CD8-positive, alpha-beta memory T cell (primary cell): ENCODE measurements around the gene DISP2. TPM values are rescaled to one million over a fixed set of nuclear protein-coding genes. Genes with fewer than 3 reads are reported as not detected.

Source experiments
- CTCF ChIA-PET: fragments of 350-600 bp; sonication (Branson Sonifier 250); formaldehyde crosslinking; loops from one replicate; lab custom pipeline; 2021; ENCODE audit warnings: antibody characterized with exemption; lab: Charles Lee
- POLR2A ChIA-PET: fragments of 350-600 bp; sonication (Branson Sonifier 250); formaldehyde crosslinking; loops from one replicate; lab custom pipeline; 2021; ENCODE audit warnings: antibody characterized with exemption; lab: Charles Lee
- DNase-seq, 5 donors: peaks; one replicate each; pipeline versions ENCODE4 v3.0.0 to v3.0.0-alpha.2; 2020 to 2022; ENCODE audit warnings: mixed read lengths in 1 of 5
- H3K27ac ChIP-seq: one replicate; pipeline ENCODE4 v1.7.0; 2013; ENCODE audit warnings: low read depth, mild to moderate bottlenecking, low read length, moderate library complexity
- H3K27me3 ChIP-seq: 2 replicates; pipeline ENCODE4 v1.7.0; 2013; ENCODE audit warnings: low read length, mild to moderate bottlenecking; ENCODE audit not compliant: insufficient read depth, poor library complexity, severe bottlenecking
- H3K36me3 ChIP-seq: 2 replicates; pipeline ENCODE4 v1.7.0; 2013; ENCODE audit warnings: mild to moderate bottlenecking, low read length, moderate library complexity; ENCODE audit not compliant: insufficient read depth
- H3K4me1 ChIP-seq: 2 replicates; pipeline ENCODE4 v1.7.0; 2013; ENCODE audit warnings: mild to moderate bottlenecking, low read length, moderate library complexity; ENCODE audit not compliant: insufficient read depth
- H3K4me3 ChIP-seq: 2 replicates; pipeline ENCODE4 v1.7.0; 2013; ENCODE audit warnings: mild to moderate bottlenecking, low read length
- H3K9me3 ChIP-seq: 2 replicates; pipeline ENCODE4 v1.7.0; 2013; ENCODE audit warnings: mild to moderate bottlenecking, low read length
- H3K27ac Mint-ChIP-seq, 8 donors: one replicate each; pipeline ENCODE4 v1.8.0; 2020 to 2021; ENCODE audit warnings: mixed read lengths in 8 of 8, mild to moderate bottlenecking in 6 of 8, inconsistent platforms in 3 of 8, moderate library complexity in 3 of 8
- H3K27me3 Mint-ChIP-seq, 2 donors: one replicate each; pipeline ENCODE4 v1.8.0; 2020 to 2021; ENCODE audit warnings: mixed read lengths in 2 of 2, mild to moderate bottlenecking in 1 of 2, moderate library complexity in 1 of 2
- H3K36me3 Mint-ChIP-seq, 3 donors: one replicate each; pipeline ENCODE4 v1.8.0; 2020 to 2021; ENCODE audit warnings: mixed read lengths in 3 of 3, inconsistent platforms in 1 of 3, mild to moderate bottlenecking in 1 of 3
- H3K4me1 Mint-ChIP-seq, 3 donors: one replicate each; pipeline ENCODE4 v1.8.0; 2020 to 2021; ENCODE audit warnings: mixed read lengths in 3 of 3, inconsistent platforms in 1 of 3, mild to moderate bottlenecking in 1 of 3
- H3K4me3 Mint-ChIP-seq, 7 donors: one replicate each; pipeline ENCODE4 v1.8.0; 2020 to 2021; ENCODE audit warnings: mixed read lengths in 7 of 7, mild to moderate bottlenecking in 6 of 7, moderate library complexity in 4 of 7, inconsistent platforms in 2 of 7
- H3K9me3 Mint-ChIP-seq, 5 donors: one replicate each; pipeline ENCODE4 v1.8.0; 2020 to 2022; ENCODE audit warnings: mixed read lengths in 5 of 5, mild to moderate bottlenecking in 3 of 5, moderate library complexity in 2 of 5, inconsistent platforms in 1 of 5
- polyA plus RNA-seq: library from polyadenylated mRNA; unstranded; fragments of 300-500 nt; fragmentation: Illumina TruSeq; gene quantifications from one replicate; pipeline ENCODE4 v1.2.3, GENCODE V29; 2021
- total RNA-seq, 2 experiments: library from RNA; stranded (reverse); gene quantifications; one replicate each; pipeline ENCODE4 v1.2.3, GENCODE V29; 2021

The DISP2 gene
- total and polyA plus RNA-seq, 3 experiments from 2014 or later: 0.18 to 1.1 (median 1.1) TPM

DNA sequence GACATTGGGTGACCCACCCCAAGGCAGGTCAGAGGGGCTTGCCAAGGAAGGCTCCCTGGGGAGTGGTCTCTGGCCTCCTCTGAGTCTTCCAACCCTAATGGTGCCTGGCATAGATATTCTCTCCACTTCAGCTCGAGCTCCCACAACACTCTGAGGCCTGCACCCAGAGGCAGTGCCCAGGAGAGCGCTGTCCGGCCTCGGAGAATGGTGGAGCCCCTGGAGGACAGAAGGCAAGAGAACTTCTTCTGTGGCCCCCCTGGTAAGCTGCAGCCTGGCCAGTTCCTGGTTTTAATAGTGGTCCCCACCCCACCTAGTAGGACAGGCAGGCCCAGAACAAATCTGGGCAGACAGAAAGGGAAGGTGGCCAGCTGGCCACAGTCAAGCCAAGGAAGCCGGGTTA lies 7.0 kb downstream of the DISP2 start:
- no peak for DNase-seq
- peaks cover 29% of the 10 kb centered on the region for H3K4me1 ChIP-seq
- no peak overlapping the region for H3K27ac ChIP-seq
- peak overlapping the region in 1 of 8 donors; percentile 20 for H3K27ac Mint-ChIP-seq
- H3K9me3 Mint-ChIP-seq: no peaks in the 10 kb centered on the region
- H3K27me3 ChIP-seq: no peaks in the 10 kb centered on the region
- no peaks in the 10 kb centered on the region for H3K36me3 ChIP-seq
- peaks cover 27 to 40% (median 38%) of the 10 kb centered on the region in 3 donors for H3K4me1 Mint-ChIP-seq
- ChIA-PET CTCF (interaction anchor here (0.5 to 2.2 kb wide), 6 partner anchors 17 to 86 kb away, joined by 3 to 15 read pairs (median 4); partner anchors contain the start of gene KNSTRN), POLR2A (no interaction called here)
- H3K4me3 Mint-ChIP-seq: peak overlapping the region in 2 of 7 donors; percentile 17 to 54
- H3K36me3 Mint-ChIP-seq: peaks cover 0 to 5% (median 5%) of the 10 kb centered on the region in 3 donors
- no peak overlapping the region for H3K4me3 ChIP-seq
- H3K9me3 ChIP-seq: no peaks in the 10 kb centered on the region
- H3K27me3 Mint-ChIP-seq: no peaks in the 10 kb centered on the region

DNA sequence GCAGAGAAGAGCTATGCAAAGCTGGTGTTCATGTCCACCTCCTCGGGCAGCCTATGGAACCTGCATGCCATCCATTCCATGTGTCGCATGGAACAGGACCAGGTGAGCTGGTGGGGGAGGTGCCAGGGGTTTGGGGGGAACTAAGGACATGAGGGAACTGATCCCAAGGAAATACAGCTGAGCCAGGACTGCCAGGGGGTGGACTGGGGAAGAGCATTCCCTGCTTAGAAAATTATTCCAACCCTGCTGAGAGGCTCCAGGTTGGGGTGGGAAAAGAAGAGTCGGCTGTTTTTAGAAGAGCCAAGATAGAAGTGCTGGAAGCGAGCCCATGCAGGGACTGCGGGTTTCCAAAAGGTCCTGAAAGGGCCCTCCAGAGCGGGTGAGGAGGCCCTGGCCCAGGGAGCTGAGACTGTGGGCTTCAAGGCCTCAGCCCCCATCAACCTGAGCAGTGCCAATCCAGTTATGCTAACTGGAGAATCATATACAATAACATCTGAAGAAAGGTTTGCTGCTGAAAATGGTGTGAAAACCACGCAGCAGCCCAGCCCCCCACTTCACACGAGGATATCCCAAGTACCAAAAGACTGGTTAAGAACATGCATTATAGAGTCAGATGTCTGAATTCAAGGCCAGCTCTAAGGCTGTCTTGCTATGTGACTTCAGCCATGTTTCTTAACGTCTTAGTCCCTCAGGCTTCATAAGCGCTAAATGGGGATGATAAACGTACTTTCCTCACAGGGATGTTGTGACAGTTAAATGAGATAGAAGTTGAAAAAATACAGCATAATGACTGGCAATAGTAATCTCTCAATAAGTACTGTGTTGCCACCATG lies 7.8 kb downstream of the DISP2 start:
- peaks cover 27 to 40% (median 38%) of the 10 kb centered on the region in 3 donors for H3K4me1 Mint-ChIP-seq
- Histone ChIP-seq H3K4me1 (peaks cover 29% of the 10 kb centered on the region), H3K9me3 (no peaks in the 10 kb centered on the region), H3K4me3 (no peak overlapping the region), H3K36me3 (no peaks in the 10 kb centered on the region), H3K27ac (no peak overlapping the region), H3K27me3 (no peaks in the 10 kb centered on the region)
- H3K4me3 Mint-ChIP-seq: peak overlapping the region in 4 of 7 donors; percentile 27 to 46 (median 39)
- peak overlapping the region in 3 of 8 donors; percentile 27 to 60 (median 58) for H3K27ac Mint-ChIP-seq
- ChIA-PET CTCF (interaction anchor here (0.5 to 2.2 kb wide), 7 partner anchors 16 to 87 kb away, joined by 3 to 15 read pairs (median 3); partner anchors contain the start of genes INAFM2 and KNSTRN), POLR2A (no interaction called here)
- H3K27me3 Mint-ChIP-seq: no peaks in the 10 kb centered on the region
- H3K36me3 Mint-ChIP-seq: peaks cover 0 to 5% (median 5%) of the 10 kb centered on the region in 3 donors
- H3K9me3 Mint-ChIP-seq: no peaks in the 10 kb centered on the region
- DNase-seq: no peak

DNA sequence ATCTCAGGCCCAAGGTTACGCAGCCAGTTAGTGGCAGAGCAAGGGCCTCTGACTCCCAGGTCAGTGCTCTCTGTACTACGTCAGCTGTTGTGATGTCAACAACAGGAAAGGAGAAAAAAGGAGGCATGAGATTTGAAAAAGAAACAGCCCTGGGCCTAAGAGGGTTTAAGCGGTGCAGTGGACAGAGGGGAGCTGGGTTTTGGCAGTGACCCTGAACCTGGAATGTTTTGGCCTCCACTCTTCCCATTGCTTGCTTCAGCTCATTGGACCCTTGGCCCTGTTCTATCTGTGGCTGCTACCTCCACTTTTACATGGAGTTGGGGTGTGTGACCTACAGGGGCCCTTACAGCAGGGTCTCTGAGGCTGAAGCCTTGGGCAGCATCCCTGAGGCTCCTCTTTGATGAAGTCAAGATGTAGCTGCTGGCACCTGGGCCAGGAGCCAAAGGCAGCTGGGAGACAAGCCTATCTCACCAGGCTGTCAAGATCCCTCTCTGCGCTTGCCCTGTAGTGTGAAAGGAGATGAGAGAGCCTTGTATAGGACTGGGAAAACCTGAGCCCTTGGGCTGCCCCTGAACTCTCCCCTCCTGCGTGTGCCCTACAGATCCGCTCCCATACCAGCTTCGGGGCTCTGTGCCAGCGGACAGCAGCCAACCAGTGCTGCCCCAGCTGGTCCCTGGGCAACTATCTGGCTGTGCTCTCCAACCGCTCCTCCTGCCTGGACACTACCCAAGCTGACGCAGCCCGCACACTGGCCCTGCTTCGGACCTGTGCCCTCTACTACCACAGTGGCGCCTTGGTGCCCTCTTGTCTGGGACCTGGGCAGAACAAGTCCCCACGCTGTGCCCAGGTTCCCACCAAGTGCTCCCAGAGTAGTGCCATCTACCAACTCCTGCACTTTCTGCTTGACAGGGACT lies 8.7 kb downstream of the DISP2 start:
- peak overlapping the region in 7 of 8 donors; percentile 73 to 97 (median 84) for H3K27ac Mint-ChIP-seq
- Histone ChIP-seq H3K27me3 (no peaks in the 10 kb centered on the region), H3K4me1 (peaks cover 29% of the 10 kb centered on the region), H3K9me3 (no peaks in the 10 kb centered on the region), H3K36me3 (no peaks in the 10 kb centered on the region), H3K27ac (no peak overlapping the region), H3K4me3 (peak overlapping the region; percentile 66)
- no peak for DNase-seq
- ChIA-PET POLR2A (interaction anchor here (0.5 to 1.0 kb wide), 3 partner anchors 14 to 223 kb away, joined by 3 to 9 read pairs (median 5); no protein-coding TSS in a partner anchor), CTCF (interaction anchor here (0.8 to 3.6 kb wide), 15 partner anchors 9 to 88 kb away, joined by 3 to 41 read pairs (median 9); partner anchors contain the start of genes CCDC9B, INAFM2, IVD and KNSTRN)
- H3K36me3 Mint-ChIP-seq: peaks cover 0 to 5% (median 0%) of the 10 kb centered on the region in 3 donors
- H3K4me1 Mint-ChIP-seq: peaks cover 27 to 40% (median 38%) of the 10 kb centered on the region in 3 donors
- no peaks in the 10 kb centered on the region for H3K9me3 Mint-ChIP-seq
- H3K4me3 Mint-ChIP-seq: peak overlapping the region; percentile 56 to 90 (median 82)
- H3K27me3 Mint-ChIP-seq: peaks cover 0 to under 1% of the 10 kb centered on the region in 2 donors

DNA sequence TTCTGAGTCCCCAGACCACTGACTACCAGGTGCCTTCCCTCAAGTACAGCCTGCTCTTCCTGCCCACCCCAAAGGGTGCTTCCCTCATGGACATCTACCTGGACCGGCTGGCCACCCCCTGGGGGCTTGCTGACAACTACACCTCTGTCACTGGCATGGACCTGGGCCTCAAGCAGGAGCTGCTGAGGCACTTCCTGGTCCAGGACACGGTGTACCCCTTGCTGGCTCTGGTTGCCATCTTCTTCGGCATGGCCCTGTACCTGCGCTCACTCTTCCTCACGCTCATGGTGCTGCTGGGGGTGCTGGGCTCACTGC lies 9.3 kb downstream of the DISP2 start:
- no peak overlapping the region for H3K27ac ChIP-seq

DNA sequence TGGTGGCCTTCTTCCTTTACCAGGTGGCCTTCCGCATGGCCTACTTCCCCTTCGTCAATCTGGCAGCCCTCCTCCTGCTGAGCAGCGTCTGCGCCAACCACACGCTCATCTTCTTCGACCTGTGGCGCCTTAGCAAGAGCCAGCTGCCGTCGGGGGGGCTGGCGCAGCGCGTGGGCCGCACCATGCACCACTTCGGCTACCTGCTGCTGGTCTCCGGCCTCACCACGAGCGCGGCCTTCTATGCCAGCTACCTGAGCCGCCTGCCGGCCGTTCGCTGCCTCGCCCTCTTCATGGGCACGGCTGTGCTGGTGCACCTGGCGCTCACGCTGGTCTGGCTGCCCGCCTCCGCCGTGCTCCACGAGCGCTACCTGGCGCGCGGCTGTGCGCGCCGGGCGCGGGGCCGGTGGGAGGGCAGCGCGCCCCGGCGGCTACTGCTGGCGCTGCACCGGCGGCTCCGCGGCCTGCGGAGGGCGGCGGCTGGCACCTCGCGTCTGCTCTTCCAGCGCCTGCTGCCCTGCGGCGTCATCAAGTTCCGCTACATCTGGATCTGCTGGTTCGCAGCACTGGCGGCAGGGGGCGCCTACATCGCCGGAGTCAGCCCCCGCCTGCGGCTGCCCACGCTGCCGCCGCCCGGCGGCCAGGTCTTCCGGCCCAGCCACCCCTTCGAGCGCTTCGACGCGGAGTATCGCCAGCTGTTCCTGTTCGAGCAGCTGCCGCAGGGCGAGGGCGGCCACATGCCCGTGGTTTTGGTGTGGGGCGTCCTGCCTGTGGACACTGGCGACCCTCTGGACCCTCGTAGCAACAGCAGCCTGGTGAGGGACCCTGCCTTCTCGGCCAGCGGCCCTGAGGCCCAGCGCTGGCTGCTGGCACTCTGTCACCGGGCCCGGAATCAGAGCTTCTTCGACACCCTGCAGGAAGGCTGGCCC lies 9.9 kb downstream of the DISP2 start:
- H3K27ac Mint-ChIP-seq: peak overlapping the region; percentile 4 to 97 (median 84)
- Histone ChIP-seq H3K4me3 (peak overlapping the region; percentile 66), H3K27me3 (no peaks in the 10 kb centered on the region), H3K4me1 (peaks cover 29% of the 10 kb centered on the region), H3K27ac (no peak overlapping the region), H3K9me3 (no peaks in the 10 kb centered on the region), H3K36me3 (no peaks in the 10 kb centered on the region)
- H3K27me3 Mint-ChIP-seq: peaks cover 0 to 1% of the 10 kb centered on the region in 2 donors
- CTCF ChIA-PET: interaction anchor here (0.6 to 3.6 kb wide), 25 partner anchors 8 to 376 kb away, joined by 3 to 41 read pairs (median 6); partner anchors contain the start of genes CCDC32, CCDC9B, INAFM2 and IVD
- H3K4me3 Mint-ChIP-seq: peak overlapping the region; percentile 77 to 90 (median 82)
- no peaks in the 10 kb centered on the region for H3K36me3 Mint-ChIP-seq
- H3K9me3 Mint-ChIP-seq: no peaks in the 10 kb centered on the region
- H3K4me1 Mint-ChIP-seq: peaks cover 23 to 40% (median 31%) of the 10 kb centered on the region in 3 donors
- POLR2A ChIA-PET: interaction anchor here (0.6 to 1.3 kb wide), 5 partner anchors 16 to 222 kb away, joined by 3 to 9 read pairs (median 4); partner anchors contain the start of gene IVD
- DNase-seq: peak; percentile 81 to 92 (median 87)

More for the DNA sequence above, 9.3 kb downstream of the DISP2 start:
- no peaks in the 10 kb centered on the region for H3K27me3 ChIP-seq
- H3K4me3 Mint-ChIP-seq: peak overlapping the region; percentile 77 to 90 (median 82)
- H3K9me3 Mint-ChIP-seq: no peaks in the 10 kb centered on the region
- ChIA-PET POLR2A (interaction anchor here (0.8 to 1.0 kb wide), 2 partner anchors 15 to 32 kb away, joined by 3 to 9 read pairs; no protein-coding TSS in a partner anchor), CTCF (interaction anchor here (0.6 to 3.6 kb wide), 16 partner anchors 9 to 89 kb away, joined by 3 to 41 read pairs (median 8); partner anchors contain the start of genes CCDC9B, IVD and KNSTRN)
- no peaks in the 10 kb centered on the region for H3K36me3 ChIP-seq
- H3K4me1 Mint-ChIP-seq: peaks cover 26 to 40% (median 36%) of the 10 kb centered on the region in 3 donors
- H3K4me3 ChIP-seq: peak overlapping the region; percentile 66
- H3K27ac Mint-ChIP-seq: peak overlapping the region; percentile 73 to 97 (median 84)
- no peaks in the 10 kb centered on the region for H3K9me3 ChIP-seq
- peaks cover 29% of the 10 kb centered on the region for H3K4me1 ChIP-seq
- H3K36me3 Mint-ChIP-seq: peaks cover 0 to 5% (median 0%) of the 10 kb centered on the region in 3 donors
- H3K27me3 Mint-ChIP-seq: peaks cover 0 to 1% of the 10 kb centered on the region in 2 donors
- no peak for DNase-seq

DNA sequence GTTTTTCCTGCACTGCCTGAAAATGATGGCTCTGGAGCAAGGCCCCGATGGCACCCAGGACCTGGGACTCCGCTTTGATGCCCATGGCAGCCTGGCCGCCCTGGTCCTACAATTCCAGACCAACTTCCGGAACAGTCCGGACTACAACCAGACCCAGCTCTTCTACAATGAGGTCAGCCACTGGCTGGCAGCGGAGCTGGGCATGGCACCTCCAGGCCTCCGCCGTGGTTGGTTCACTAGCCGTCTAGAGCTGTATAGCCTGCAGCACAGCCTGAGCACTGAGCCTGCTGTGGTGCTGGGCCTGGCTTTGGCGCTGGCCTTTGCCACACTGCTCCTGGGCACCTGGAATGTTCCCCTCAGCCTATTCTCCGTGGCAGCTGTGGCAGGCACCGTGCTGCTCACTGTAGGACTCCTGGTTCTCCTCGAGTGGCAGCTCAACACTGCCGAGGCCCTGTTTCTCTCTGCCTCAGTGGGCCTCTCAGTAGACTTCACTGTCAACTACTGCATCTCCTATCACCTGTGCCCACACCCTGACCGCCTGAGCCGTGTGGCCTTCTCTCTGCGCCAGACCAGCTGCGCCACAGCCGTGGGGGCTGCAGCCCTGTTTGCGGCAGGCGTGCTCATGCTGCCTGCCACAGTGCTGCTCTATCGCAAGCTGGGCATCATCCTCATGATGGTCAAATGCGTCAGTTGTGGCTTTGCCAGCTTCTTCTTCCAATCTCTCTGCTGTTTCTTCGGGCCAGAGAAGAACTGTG lies 10.9 kb downstream of the DISP2 start:
- H3K27ac ChIP-seq: no peak overlapping the region
- CTCF ChIA-PET: interaction anchor here (0.7 to 3.6 kb wide), 25 partner anchors 7 to 375 kb away, joined by 3 to 41 read pairs (median 6); partner anchors contain the start of genes CCDC32, CCDC9B, INAFM2 and IVD

More for the DNA sequence above, 10.9 kb downstream of the DISP2 start:
- POLR2A ChIA-PET: interaction anchor here (0.6 to 1.3 kb wide), 2 partner anchors 37 to 221 kb away, joined by 3 to 9 read pairs; partner anchors contain the start of gene IVD
- H3K27ac Mint-ChIP-seq: peak overlapping the region in 5 of 8 donors; percentile 54 to 85 (median 79)
- peaks cover 23 to 36% (median 31%) of the 10 kb centered on the region in 3 donors for H3K4me1 Mint-ChIP-seq
- DNase-seq: no peak
- no peaks in the 10 kb centered on the region for H3K27me3 ChIP-seq
- H3K36me3 ChIP-seq: no peaks in the 10 kb centered on the region
- peaks cover 0 to 1% of the 10 kb centered on the region in 2 donors for H3K27me3 Mint-ChIP-seq
- no peaks in the 10 kb centered on the region for H3K9me3 ChIP-seq
- H3K4me3 ChIP-seq: no peak overlapping the region
- peaks cover 29% of the 10 kb centered on the region for H3K4me1 ChIP-seq
- no peaks in the 10 kb centered on the region for H3K36me3 Mint-ChIP-seq
- peak overlapping the region in 6 of 7 donors; percentile 48 to 79 (median 64) for H3K4me3 Mint-ChIP-seq
- H3K9me3 Mint-ChIP-seq: no peaks in the 10 kb centered on the region
